HepG2 (cell line): Measurements from ENCODE around the gene CSTB. TPM values are rescaled to one million over a fixed set of nuclear protein-coding genes. Genes with fewer than 3 reads are reported as not detected.

Experiments used
- BCL6 ChIP-seq: IDR thresholded peaks from 2 replicates; pipeline ENCODE4 v1.6.1; 2016; ENCODE audit warnings: missing genetic modification reagents, missing compliant biosample characterization
- CBX2 ChIP-seq, 2 experiments: fragments of 200-600 bp in 1 of 2; sonication (generic); formaldehyde crosslinking in 1 of 2; IDR thresholded peaks; 2 replicates each; pipeline versions ENCODE4 v1.7.0 to v1.8.1; 2018 to 2022; ENCODE audit warnings: low read depth in 2 of 2, low read length in 1 of 2, mild to moderate bottlenecking in 1 of 2, missing genetic modification reagents in 1 of 2
- EEA1 ChIP-seq: sonication (generic); formaldehyde crosslinking; IDR thresholded peaks from 2 replicates; pipeline ENCODE4 v1.5.1; 2020; ENCODE audit warnings: mild to moderate bottlenecking, missing genetic modification reagents, borderline replicate concordance
- ERF ChIP-seq: IDR thresholded peaks from 2 replicates; pipeline ENCODE4 v1.6.1; 2018; ENCODE audit warnings: missing biosample characterization, missing genetic modification reagents
- FOXA3 ChIP-seq: IDR thresholded peaks from 2 replicates; pipeline ENCODE4 v1.6.1; 2016; ENCODE audit warnings: missing genetic modification reagents, missing compliant biosample characterization
- GMEB2 ChIP-seq: IDR thresholded peaks from 2 replicates; pipeline ENCODE4 v1.6.1; 2016; ENCODE audit warnings: missing biosample characterization, missing genetic modification reagents, low read depth
- HMGA1 ChIP-seq: sonication (generic); formaldehyde crosslinking; conservative IDR thresholded peaks from 2 replicates; pipeline ENCODE4 v1.4.0; 2020; ENCODE audit warnings: missing genetic modification reagents
- KLF12 ChIP-seq: sonication (generic); formaldehyde crosslinking; IDR thresholded peaks from 2 replicates; pipeline ENCODE4 v1.4.0; 2020; ENCODE audit warnings: missing genetic modification reagents, borderline replicate concordance
- PAWR ChIP-seq: sonication (generic); formaldehyde crosslinking; IDR thresholded peaks from 2 replicates; pipeline ENCODE4 v1.4.0; 2020; ENCODE audit warnings: missing genetic modification reagents, mild to moderate bottlenecking, borderline replicate concordance
- TAF15 ChIP-seq: fragments of 200-400 bp; formaldehyde crosslinking; IDR thresholded peaks from one replicate; pipeline ENCODE4 v1.6.1; 2018; ENCODE audit warnings: mild to moderate bottlenecking, low read depth, low read length; ENCODE audit not compliant: poor library complexity, severe bottlenecking
- TFE3 ChIP-seq: IDR thresholded peaks from 2 replicates; pipeline ENCODE4 v1.6.1; 2016
- ZFP36L2 ChIP-seq: sonication (generic); formaldehyde crosslinking; IDR thresholded peaks from 2 replicates; pipeline ENCODE4 v1.4.0; 2020; ENCODE audit warnings: missing genetic modification reagents
- ZGPAT ChIP-seq: IDR thresholded peaks from 2 replicates; pipeline ENCODE4 v1.6.1; 2016; ENCODE audit warnings: mild to moderate bottlenecking
- ZMAT3 ChIP-seq: sonication (generic); formaldehyde crosslinking; conservative IDR thresholded peaks from 2 replicates; pipeline ENCODE4 v1.7.0; 2021; ENCODE audit warnings: missing genetic modification reagents
- ZNF142 ChIP-seq: sonication (generic); formaldehyde crosslinking; IDR thresholded peaks from 2 replicates; pipeline ENCODE4 v1.4.0; 2020; ENCODE audit warnings: missing genetic modification reagents
- ZNF263 ChIP-seq: sonication (generic); formaldehyde crosslinking; IDR thresholded peaks from 2 replicates; pipeline ENCODE4 v1.4.0; 2020; ENCODE audit warnings: missing genetic modification reagents
- ZNF280B ChIP-seq: sonication (generic); formaldehyde crosslinking; IDR thresholded peaks from 2 replicates; pipeline ENCODE4 v1.5.0; 2020; ENCODE audit warnings: missing genetic modification reagents, mild to moderate bottlenecking, borderline replicate concordance
- polyA plus RNA-seq, 8 experiments: library from polyadenylated mRNA; depleted of rRNA in 3 of 8; stranded (reverse) in 7 of 8; unstranded in 1 of 8; fragments of >200 nt; fragmentation: Illumina TruSeq in 4 of 8; extraction: Trizol in 4 of 8; gene quantifications; 2 replicates each; pipeline versions ENCODE4 v1.2.1 to v1.2.3, GENCODE V29; 2011 to 2016; ENCODE audit warnings: low read depth in 4 of 8, missing spikeins in 1 of 8, mixed read lengths in 1 of 8; ENCODE audit not compliant: insufficient read depth in 1 of 8
- total RNA-seq, 5 experiments: library from RNA; depleted of rRNA; stranded (reverse); fragments of >200 nt; fragmentation: Illumina TruSeq; extraction: Trizol; gene quantifications; 2 replicates each; pipeline ENCODE4 v1.2.3, GENCODE V29; 2016; ENCODE audit warnings: low read depth in 1 of 5

Gene CSTB
- total and polyA plus RNA-seq, 2 of the 13 experiments (the other 11 are each of a cell fraction or from before 2014, with no cell fraction given): 11.7 to 94.1 TPM

- TF ChIP-seq ZGPAT (peak; percentile 71; the same call in 1 of the 2 replicates), KLF12 (CRISPR knock-in tag) (no peak), FOXA3 (CRISPR knock-in tag) (no peak), ZNF280B (CRISPR knock-in tag) (no peak), PAWR (no peak), CBX2 (IDR thresholded peaks at IDR 0.05; ENCODE audit: low read depth, low read length) (no peak), CBX2 (CRISPR knock-in tag; IDR thresholded peaks at IDR 0.05; ENCODE audit: low read depth) (no peak), BCL6 (CRISPR knock-in tag) (no peak), ZNF142 (CRISPR knock-in tag) (peak; percentile 41; the same call in 1 of the 2 replicates), ERF (CRISPR knock-in tag) (peak; percentile 20; the same call in 1 of the 2 replicates), ZNF263 (CRISPR knock-in tag) (no peak; the same call in 1 of the 2 replicates), ZMAT3 (peak; percentile 12; the same call in 1 of the 2 replicates), ZFP36L2 (no peak), TFE3 (CRISPR knock-in tag) (peak; percentile 62), TAF15 (peak; percentile 5), HMGA1 (CRISPR knock-in tag) (no peak), GMEB2 (CRISPR knock-in tag) (no peak), EEA1 (CRISPR knock-in tag) (no peak)
Observed at GRCh38 chr21:43775795-43776430, at the start of gene CSTB (continued).
